Ishikawa (cell line): ENCODE results near the gene LMOD2.

Source experiments
- CEBPB ChIP-seq: IDR thresholded peaks from 2 replicates; pipeline ENCODE4 v1.6.1; 2012
- CREB1 ChIP-seq: IDR thresholded peaks from 2 replicates; pipeline ENCODE4 v1.6.1; 2012; ENCODE audit warnings: low read depth
- EGR1 ChIP-seq: IDR thresholded peaks from 2 replicates; pipeline ENCODE4 v1.6.1; 2012
- EP300 ChIP-seq: IDR thresholded peaks from 2 replicates; pipeline ENCODE4 v1.6.1; 2012; ENCODE audit warnings: borderline replicate concordance
- FOXM1 ChIP-seq: IDR thresholded peaks from 2 replicates; pipeline ENCODE4 v1.6.1; 2012; ENCODE audit warnings: low read depth, borderline replicate concordance
- MAX ChIP-seq: IDR thresholded peaks from 2 replicates; pipeline ENCODE4 v1.6.1; 2012
- NFIC ChIP-seq: IDR thresholded peaks from 2 replicates; pipeline ENCODE4 v1.6.1; 2012
- RAD21 ChIP-seq: IDR thresholded peaks from 2 replicates; pipeline ENCODE4 v1.6.1; 2012; ENCODE audit warnings: low read depth
- REST ChIP-seq: IDR thresholded peaks from 2 replicates; pipeline ENCODE4 v1.6.1; 2012; ENCODE audit warnings: low read depth, mild to moderate bottlenecking
- TAF1 ChIP-seq: IDR thresholded peaks from 2 replicates; pipeline ENCODE4 v1.6.1; 2012; ENCODE audit warnings: low read depth, mild to moderate bottlenecking
- TCF12 ChIP-seq: IDR thresholded peaks from 2 replicates; pipeline ENCODE4 v1.6.1; 2012; ENCODE audit warnings: low read depth
- TEAD4 ChIP-seq: IDR thresholded peaks from 2 replicates; pipeline ENCODE4 v1.6.1; 2012
- USF1 ChIP-seq: IDR thresholded peaks from 2 replicates; pipeline ENCODE4 v1.6.1; 2012
- YY1 ChIP-seq: IDR thresholded peaks from 2 replicates; pipeline ENCODE4 v1.6.1; 2012; ENCODE audit warnings: low read depth
- ZBTB7A ChIP-seq: IDR thresholded peaks from 2 replicates; pipeline ENCODE4 v1.6.1; 2012; ENCODE audit warnings: low read depth

The LMOD2 gene

GRCh38 chr7:123624527-123625183 lies 31.0 kb upstream of the LMOD2 start:
- TF ChIP-seq EGR1, result no peak
- TF ChIP-seq YY1, result peak; percentile 73; the same call in 1 of the 2 replicates
- no peak for TF ChIP-seq CREB1
- no peak for TF ChIP-seq REST
- TF ChIP-seq RAD21, result peak; percentile 44
- TF ChIP-seq ZBTB7A, result no peak
- no peak for TF ChIP-seq TCF12
- TF ChIP-seq EP300, result no peak
- no peak for TF ChIP-seq MAX
- TF ChIP-seq CEBPB, result no peak

GRCh38 chr7:123625254-123625653 lies 30.4 kb upstream of the LMOD2 start:
- TF ChIP-seq ZBTB7A (no peak), TEAD4 (no peak), CEBPB (no peak), FOXM1 (no peak), EGR1 (no peak), MAX (no peak), EP300 (no peak), CREB1 (no peak), TCF12 (no peak), NFIC (no peak)

GRCh38 chr7:123627851-123628250 lies 27.8 kb upstream of the LMOD2 start:
- TF ChIP-seq YY1 (no peak), MAX (no peak), CEBPB (no peak), ZBTB7A (no peak), USF1 (no peak), EP300 (no peak), EGR1 (no peak), TCF12 (no peak), TAF1 (no peak), RAD21 (no peak), FOXM1 (no peak), NFIC (no peak), TEAD4 (no peak), REST (no peak), CREB1 (no peak)

GRCh38 chr7:123628829-123629228 lies 26.8 kb upstream of the LMOD2 start:
- TF ChIP-seq TCF12 (no peak), RAD21 (no peak), EGR1 (no peak), USF1 (no peak), REST (no peak), CREB1 (no peak), NFIC (no peak), MAX (no peak), FOXM1 (no peak), CEBPB (no peak), EP300 (no peak), YY1 (no peak), ZBTB7A (no peak), TAF1 (no peak)
